Ovary (tissue), 9 donors: Measurements from ENCODE around the gene MEGF10. TPM values are rescaled to one million over a fixed set of nuclear protein-coding genes. Genes with fewer than 3 reads are reported as not detected.

Experiments
- DNase-seq, 5 donors: peaks; one replicate each; pipeline ENCODE4 v3.0.0-alpha.2; 2019 to 2020
- H3K27ac ChIP-seq, 2 donors: fragments of 200-600 bp; one replicate each; pipeline versions ENCODE4 v1.5.1 to v1.8.0; 2019 to 2022
- H3K27me3 ChIP-seq: fragments of 200-600 bp; one replicate; pipeline ENCODE4 v1.8.0; 2022
- H3K36me3 ChIP-seq: fragments of 200-600 bp; sonication (generic); one replicate; pipeline ENCODE4 v1.5.1; 2019
- H3K4me1 ChIP-seq: one replicate; pipeline ENCODE4 v1.8.1; 2013; ENCODE audit warnings: mild to moderate bottlenecking, moderate library complexity; ENCODE audit not compliant: insufficient read depth
- H3K4me3 ChIP-seq: fragments of 200-600 bp; sonication (generic); one replicate; pipeline ENCODE4 v1.5.1; 2017
- H3K9me3 ChIP-seq, 2 donors: fragments of 200-600 bp in 1 of 2; sonication (generic) in 1 of 2; one replicate each; pipeline versions ENCODE4 v1.5.1 to v1.8.1; 2013 to 2019; ENCODE audit warnings: mild to moderate bottlenecking in 1 of 2, moderate library complexity in 1 of 2
- CTCF ChIP-seq, 3 donors: fragments of 450-650 bp in 2 of 3; fragments of 200-600 bp in 1 of 3; IDR thresholded peaks; one replicate each; pipeline versions ENCODE4 v1.5.1 to v1.8.0; 2016 to 2022; ENCODE audit warnings: antibody characterized with exemption in 3 of 3, mild to moderate bottlenecking in 1 of 3
- EP300 ChIP-seq: sonication (generic); formaldehyde crosslinking; IDR thresholded peaks from one replicate; pipeline ENCODE4 v1.6.1; 2017; ENCODE audit warnings: antibody characterized with exemption
- POLR2A ChIP-seq: fragments of 450-650 bp; IDR thresholded peaks from one replicate; pipeline ENCODE4 v1.6.1; 2017; ENCODE audit warnings: antibody characterized with exemption, mild to moderate bottlenecking, moderate library complexity
- WGBS, 3 donors: extraction: QIAGEN DNeasy Blood & Tissue Kit in 1 of 3; methylation state at CpG; one replicate each; pipeline versions ENCODE4 v1.1.5 to v1.1.7; 2013 to 2017; 5-methylcytosine and 5-hydroxymethylcytosine counted together
- intact Hi-C, 4 donors: fragments of 100-400 bp; cut with DNase I; formaldehyde crosslinking; loops; one replicate each; pipeline versions ENCODE4 v1.11.0 to v1.15.1; 2022 to 2023
- polyA plus RNA-seq, 2 donors: library from polyadenylated mRNA; stranded (reverse); fragments of 200-250 nt in 1 of 2; fragments of 350-450 nt in 1 of 2; fragmentation: Illumina TruSeq in 1 of 2; extraction: RNeasy Lipid Tissue Mini Kit (QIAGEN cat#74804) in 1 of 2; gene quantifications; one replicate each; pipeline ENCODE4 v1.2.3, GENCODE V29; 2013 to 2014
- total RNA-seq, 7 donors: library from RNA; depleted of rRNA in 2 of 7; stranded (reverse); fragments of >200 nt in 2 of 7; fragmentation: NEBNext Ultra II Directional in 3 of 7; extraction: Animal tissue kit (Norgen Biotek cat#: 25700) in 3 of 7; gene quantifications; one replicate each; pipeline versions ENCODE4 v1.1.0 to v1.2.4, GENCODE V29; 2016 to 2023
- donor health status: DM: no; HTN: no; CAD: no; lungs with moderate emphysema.
- donor health status: DM: no; HTN: no; CAD: no.
- donor health status: Bipolar disorder and iron deficiency.
- donor health status: DM: yes; HTN: yes; CAD: no.
- donor health status: DM: no; HTN: no; CAD: no.
- donor health status: DM: yes; HTN: yes; CAD: no.

MEGF10 gene
- total and polyA plus RNA-seq, 9 donors = 0.10 to 1.2 (median 0.51) TPM; not detected in 1

- Histone ChIP-seq H3K27me3 (no peaks in the 10 kb centered on the region), H3K4me3 (no peak overlapping the region), H3K4me1 (no peaks in the 10 kb centered on the region), H3K36me3 (no peaks in the 10 kb centered on the region), H3K9me3 (no peaks in the 10 kb centered on the region), H3K27ac (no peak overlapping the region)
- TF ChIP-seq POLR2A = no peak
- TF ChIP-seq CTCF (IDR thresholded peaks at IDR 0.05) = no peak
- TF ChIP-seq EP300 = no peak
- intact Hi-C loops = no loop called here
- no peak for DNase-seq
- 56 to 76% (median 65%) methylated on average over 1 of the region's 1 CpG for WGBS, 3 donors
These were observed 77.4 kb downstream of the MEGF10 start for GRCh38 chr5:127367946-127368465.

- Histone ChIP-seq H3K9me3 (no peaks in the 10 kb centered on the region), H3K27me3 (no peaks in the 10 kb centered on the region), H3K4me3 (no peak overlapping the region), H3K36me3 (no peaks in the 10 kb centered on the region), H3K4me1 (no peaks in the 10 kb centered on the region), H3K27ac (no peak overlapping the region)
- 58 to 62% (median 58%) methylated on average over 4 of the region's 4 CpGs for WGBS, 3 donors
- TF ChIP-seq POLR2A (no peak), EP300 (no peak), CTCF (IDR thresholded peaks at IDR 0.05) (no peak)
- DNase-seq = no peak
- intact Hi-C loops = no loop called here
These were observed 79.2 kb downstream of the MEGF10 start for GRCh38 chr5:127369796-127370195.

- intact Hi-C loops = no loop called here
- no peaks in the 10 kb centered on the region for H3K36me3 ChIP-seq
- H3K27ac ChIP-seq = no peak overlapping the region
- 15 to 41% (median 27%) methylated on average over 8 of the region's 8 CpGs for WGBS, 3 donors
- TF ChIP-seq EP300 = no peak
- TF ChIP-seq CTCF (IDR thresholded peaks at IDR 0.05) = no peak
- no peak for TF ChIP-seq POLR2A
- DNase-seq = no peak
- no peaks in the 10 kb centered on the region for H3K4me1 ChIP-seq
- H3K9me3 ChIP-seq = no peaks in the 10 kb centered on the region
- no peaks in the 10 kb centered on the region for H3K27me3 ChIP-seq
- H3K4me3 ChIP-seq = no peak overlapping the region
These were observed 80.0 kb downstream of the MEGF10 start for GRCh38 chr5:127370631-127371030.

- Histone ChIP-seq H3K4me1 (no peaks in the 10 kb centered on the region), H3K27ac (no peak overlapping the region), H3K27me3 (no peaks in the 10 kb centered on the region), H3K4me3 (no peak overlapping the region), H3K36me3 (no peaks in the 10 kb centered on the region), H3K9me3 (no peaks in the 10 kb centered on the region)
- DNase-seq = no peak
- WGBS, 3 donors = 76 to 81% (median 78%) methylated on average over 6 of the region's 6 CpGs
- no peak for TF ChIP-seq EP300
- no peak for TF ChIP-seq CTCF (IDR thresholded peaks at IDR 0.05)
- no peak for TF ChIP-seq POLR2A
- intact Hi-C loops = no loop called here
These were observed 83.4 kb downstream of the MEGF10 start for GRCh38 chr5:127373858-127374491.
